AG04449 (cell line): ENCODE data around the gene OSBPL6.

Source experiments
- CTCF ChIA-PET: fragments of 350-600 bp; formaldehyde crosslinking; extraction: SDS; loops from one replicate; lab custom pipeline; 2021; ENCODE audit warnings: antibody characterized with exemption; lab: Yijun Ruan, JAX
- POLR2A ChIA-PET: fragments of 400-600, 350-600 bp; formaldehyde crosslinking; extraction: SDS; loops from one replicate; lab custom pipeline; 2020; ENCODE audit warnings: antibody characterized with exemption, inconsistent platforms; lab: Yijun Ruan, JAX
- DNase-seq: peaks from one replicate; pipeline ENCODE4 v3.0.0-alpha.2; 2010; ENCODE audit warnings: low read depth, low spot score
- H3K4me3 ChIP-seq: 2 replicates; pipeline ENCODE4 v1.5.1; 2011; ENCODE audit warnings: low read depth, mild to moderate bottlenecking, control low read depth, low read length
- CTCF ChIP-seq: IDR thresholded peaks from one replicate; pipeline ENCODE4 v1.5.1; 2011; ENCODE audit warnings: mild to moderate bottlenecking, moderate library complexity, low read length, control low read depth, inconsistent platforms; ENCODE audit not compliant: insufficient read depth; ENCODE audit errors: missing control alignments

OSBPL6 gene

GRCh38 chr2:178271629-178272333 is 77.5 kb downstream of the OSBPL6 start:
- CTCF ChIA-PET = interaction anchor here (1.1 to 1.4 kb wide), 2 partner anchors 8 to 141 kb away, joined by 4 read pairs; no protein-coding TSS in a partner anchor
- POLR2A ChIA-PET = no interaction called here
- TF ChIP-seq CTCF = no peak
- H3K4me3 ChIP-seq = no peak overlapping the region
- no peak for DNase-seq

GRCh38 chr2:178273787-178274360 is 79.6 kb downstream of the OSBPL6 start:
- POLR2A ChIA-PET = no interaction called here
- DNase-seq = no peak
- no peak overlapping the region for H3K4me3 ChIP-seq
- CTCF ChIA-PET = interaction anchor here (0.9 to 1.0 kb wide), 2 partner anchors 65 to 145 kb away, joined by 4 read pairs; no protein-coding TSS in a partner anchor
- TF ChIP-seq CTCF = no peak

GRCh38 chr2:178275600-178275999 is 81.3 kb downstream of the OSBPL6 start:
- H3K4me3 ChIP-seq = no peak overlapping the region
- no peak for TF ChIP-seq CTCF
- ChIA-PET CTCF (interaction anchor here (0.8 to 1.7 kb wide), 2 partner anchors 8 to 144 kb away, joined by 3 to 5 read pairs; no protein-coding TSS in a partner anchor), POLR2A (no interaction called here)
- no peak for DNase-seq

GRCh38 chr2:178277741-178278197 is 83.5 kb downstream of the OSBPL6 start:
- no peak for TF ChIP-seq CTCF
- H3K4me3 ChIP-seq = no peak overlapping the region
- POLR2A ChIA-PET = no interaction called here
- CTCF ChIA-PET = interaction anchor here (1.0 to 1.9 kb wide), 4 partner anchors 83 to 149 kb away, joined by 3 to 5 read pairs (median 4); no protein-coding TSS in a partner anchor
- no peak for DNase-seq

GRCh38 chr2:178279142-178279541 is 84.8 kb downstream of the OSBPL6 start:
- ChIA-PET POLR2A (no interaction called here), CTCF (interaction anchor here (0.7 to 2.4 kb wide), 6 partner anchors 10 to 168 kb away, joined by 3 to 9 read pairs (median 4); partner anchors contain the start of gene RBM45)
- DNase-seq = peak; percentile 76
- TF ChIP-seq CTCF = no peak
- H3K4me3 ChIP-seq = no peak overlapping the region

GRCh38 chr2:178279636-178280035 is 85.3 kb downstream of the OSBPL6 start:
- TF ChIP-seq CTCF = no peak
- no peak overlapping the region for H3K4me3 ChIP-seq
- DNase-seq = no peak
- ChIA-PET CTCF (interaction anchor here (0.6 to 2.4 kb wide), 9 partner anchors 9 to 168 kb away, joined by 3 to 9 read pairs (median 3); partner anchors contain the start of gene RBM45), POLR2A (no interaction called here)
